Lower leg skin (tissue), 3 donors: ENCODE results near the gene NCOA5.

Experiments
- CTCF ChIP-seq, 3 donors: fragments of 450-650 bp; IDR thresholded peaks; one replicate each; pipeline ENCODE4 v1.5.1; 2016; ENCODE audit warnings: antibody characterized with exemption in 3 of 3, mild to moderate bottlenecking in 3 of 3, moderate library complexity in 2 of 3
- POLR2A ChIP-seq, 2 donors: fragments of 450-650 bp; IDR thresholded peaks; one replicate each; pipeline ENCODE4 v1.6.1; 2016 to 2017; ENCODE audit warnings: antibody characterized with exemption in 2 of 2, mild to moderate bottlenecking in 1 of 2, moderate library complexity in 1 of 2

DNA sequence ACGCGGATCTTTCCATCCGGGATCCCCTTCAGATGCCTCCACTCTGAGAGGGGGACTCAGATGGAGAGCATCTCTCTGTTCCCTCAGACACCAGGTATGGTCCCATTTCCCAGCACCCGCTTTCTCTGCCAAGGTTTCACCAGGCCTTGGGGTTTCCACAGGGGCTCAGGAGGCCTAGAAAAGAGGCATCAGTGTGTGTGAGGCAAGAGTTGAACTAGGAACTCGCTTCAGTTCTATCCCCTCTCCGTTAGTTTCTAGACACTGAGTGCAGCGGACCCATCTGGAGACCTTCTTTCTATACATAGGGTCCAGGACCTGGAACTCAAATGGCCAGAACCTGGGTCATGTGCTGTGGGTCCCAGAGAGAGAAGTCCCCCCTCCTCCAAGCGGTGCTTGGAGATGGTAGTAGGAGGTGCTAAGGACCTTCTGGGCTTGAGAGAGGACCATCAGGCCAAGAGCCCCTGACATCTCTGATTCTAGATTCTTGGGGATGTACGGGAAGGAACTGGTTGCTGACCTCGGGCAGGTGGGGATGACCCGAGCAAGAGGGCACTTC lies 58.7 kb downstream of the NCOA5 start:
- TF ChIP-seq CTCF (IDR thresholded peaks at IDR 0.05) = no peak
- TF ChIP-seq POLR2A (IDR thresholded peaks at IDR 0.05) = no peak
